ENCODE data around the gene TRAF2. TPM values are rescaled to one million over a fixed set of nuclear protein-coding genes. Genes with fewer than 3 reads are reported as not detected.
A peak's percentile ranks its signal among the peaks of the same experiment; 100 is the strongest.

The TRAF2 gene
- polyA plus RNA-seq, 6 donors from 2014 or later = 13.2 to 29.9 (median 18.4) TPM

DNA sequence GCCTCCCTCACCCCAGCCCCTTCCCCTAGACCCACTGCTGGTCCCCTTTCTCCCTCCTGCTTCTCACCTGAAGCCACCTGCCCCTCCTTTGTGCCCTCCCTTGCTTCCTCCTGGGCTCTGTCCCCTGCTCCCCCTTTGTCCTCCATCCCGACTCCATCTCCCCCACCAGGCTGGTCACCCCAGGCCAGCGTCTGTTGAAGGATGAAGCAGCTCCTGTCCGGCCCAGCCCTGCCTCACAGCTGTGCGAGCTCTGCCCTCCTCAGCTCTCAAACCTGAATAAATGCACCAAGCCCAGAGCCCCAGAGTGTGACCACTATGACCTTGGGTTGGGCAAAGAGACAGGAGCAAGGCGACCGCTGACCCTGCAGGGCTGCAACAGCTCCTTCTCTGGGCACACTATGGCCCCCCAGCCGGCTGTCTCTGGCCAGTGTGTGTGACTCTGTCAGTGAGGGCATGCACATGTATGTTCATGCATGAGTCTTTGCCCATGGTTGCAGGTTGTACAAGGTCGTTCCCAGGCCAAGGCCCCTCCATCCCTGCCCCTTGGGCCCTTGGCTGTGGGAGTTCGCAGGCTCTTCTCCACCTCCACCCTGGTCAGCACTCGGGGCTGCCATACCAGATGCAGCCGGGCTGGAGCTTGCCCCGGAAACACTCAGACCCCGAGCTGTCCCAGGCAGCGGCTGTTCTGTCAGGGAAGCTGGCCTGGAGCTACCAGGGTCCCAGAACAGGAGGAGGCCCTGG is 69.1 kb downstream of the TRAF2 start:
- Mint-ChIP-seq H3K27me3 (peaks cover 4 to 11% (median 10%) of the 10 kb centered on the region in 3 donors), H3K4me3 (no peak overlapping the region), H3K36me3 (peaks cover 0 to 9% of the 10 kb centered on the region in 2 donors), H3K27ac (peak overlapping the region in 2 of 6 donors; percentile 69 to 70), H3K4me1 (peaks cover 0 to 8% (median 3%) of the 10 kb centered on the region in 3 donors), H3K9me3 (peaks cover 0 to 7% (median 0%) of the 10 kb centered on the region in 7 donors)
- ATAC-seq (ENCODE audit: low read depth in 2 of 2) (no peak), DNase-seq (no peak)

GRCh38 chr9:136955943-136956335 is 69.6 kb downstream of the TRAF2 start:
- Mint-ChIP-seq H3K4me3 (no peak overlapping the region), H3K27ac (no peak overlapping the region), H3K4me1 (peaks cover 0 to 8% (median 0%) of the 10 kb centered on the region in 3 donors)

DNA sequence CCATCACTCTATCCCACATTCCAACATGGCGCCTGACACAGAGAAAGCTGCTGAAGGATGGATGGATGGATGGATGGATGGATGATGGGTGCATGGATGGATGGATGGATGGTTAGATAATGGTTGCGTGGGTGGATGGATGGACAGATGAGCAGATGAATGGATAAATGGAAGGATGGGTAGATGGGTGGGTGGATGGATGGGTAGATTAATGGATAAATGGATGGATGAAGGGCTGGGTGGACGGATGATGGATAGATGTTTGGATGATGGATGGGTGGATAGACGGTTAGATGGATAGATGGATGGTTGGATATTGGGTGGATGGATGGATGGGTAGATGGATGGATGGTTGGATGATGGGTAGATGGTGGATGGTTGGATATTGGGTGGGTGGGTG is 70.3 kb downstream of the TRAF2 start:
- peaks cover 0 to 9% of the 10 kb centered on the region in 2 donors for H3K36me3 Mint-ChIP-seq
- ATAC-seq (ENCODE audit: low read depth in 2 of 2) (no peak), DNase-seq (no peak)
- peaks cover 0 to 8% (median 0%) of the 10 kb centered on the region in 3 donors for H3K4me1 Mint-ChIP-seq
- H3K27me3 Mint-ChIP-seq = peaks cover 4 to 11% (median 10%) of the 10 kb centered on the region in 3 donors
- H3K9me3 Mint-ChIP-seq = peaks cover 0 to 7% (median 0%) of the 10 kb centered on the region in 7 donors
- no peak overlapping the region for H3K27ac Mint-ChIP-seq
- no peak overlapping the region for H3K4me3 Mint-ChIP-seq

More at GRCh38 chr9:136955943-136956335, 69.6 kb downstream of the TRAF2 start:
- peaks cover 0 to 9% of the 10 kb centered on the region in 2 donors for H3K36me3 Mint-ChIP-seq
- ATAC-seq (ENCODE audit: low read depth in 2 of 2) = no peak
- H3K27me3 Mint-ChIP-seq = peaks cover 4 to 11% (median 10%) of the 10 kb centered on the region in 3 donors
- DNase-seq = no peak
- peaks cover 0 to 7% (median 0%) of the 10 kb centered on the region in 7 donors for H3K9me3 Mint-ChIP-seq

DNA sequence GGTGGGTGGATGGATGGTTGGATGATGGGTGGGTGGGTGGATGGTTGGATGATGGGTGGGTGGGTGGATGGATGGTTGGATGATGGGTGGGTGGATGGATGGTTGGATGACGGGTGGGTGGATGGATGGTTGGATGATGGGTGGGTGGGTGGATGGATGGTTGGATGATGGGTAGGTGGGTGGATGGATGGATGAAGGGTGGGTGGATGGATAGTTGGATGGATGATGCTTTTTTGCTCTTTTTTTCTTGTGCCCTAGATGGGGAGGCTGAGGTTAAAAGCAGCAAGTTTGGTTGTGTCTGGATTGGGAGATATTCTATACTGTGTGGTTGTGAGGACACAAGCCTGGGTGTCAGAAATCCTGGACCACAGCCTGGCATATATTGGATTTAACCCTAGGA is 71.1 kb downstream of the TRAF2 start:
- H3K4me3 Mint-ChIP-seq = no peak overlapping the region
- no peak for DNase-seq
- no peak for ATAC-seq (ENCODE audit: low read depth in 2 of 2)
- H3K27me3 Mint-ChIP-seq = peaks cover 4 to 11% (median 10%) of the 10 kb centered on the region in 3 donors
- H3K9me3 Mint-ChIP-seq = peaks cover 0 to 7% (median 0%) of the 10 kb centered on the region in 7 donors
- H3K36me3 Mint-ChIP-seq = peaks cover 0 to 9% of the 10 kb centered on the region in 2 donors
- no peak overlapping the region for H3K27ac Mint-ChIP-seq
- H3K4me1 Mint-ChIP-seq = peaks cover 0 to 8% (median 0%) of the 10 kb centered on the region in 3 donors

DNA sequence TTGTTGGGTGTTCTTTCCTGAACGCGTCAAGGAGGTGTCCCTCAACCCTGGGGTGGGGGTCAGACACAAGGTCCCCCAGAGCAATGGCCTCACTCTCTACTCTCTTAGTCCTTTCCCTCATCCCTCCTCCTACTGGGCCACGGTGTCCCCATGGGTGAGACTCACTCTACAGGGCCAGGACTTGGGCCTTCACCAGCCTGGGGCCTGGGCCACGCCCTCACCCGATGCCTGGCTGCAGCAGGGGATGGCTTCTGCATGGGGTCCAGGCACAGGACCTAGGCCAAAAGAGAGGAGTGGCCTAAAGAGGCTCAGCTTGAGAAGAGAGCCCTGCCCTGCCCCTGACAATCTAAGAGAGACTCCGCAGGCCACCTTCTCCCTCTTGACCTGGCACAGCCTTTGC is 71.6 kb downstream of the TRAF2 start:
- Mint-ChIP-seq H3K27me3 (peaks cover 6 to 13% (median 10%) of the 10 kb centered on the region in 3 donors), H3K27ac (no peak overlapping the region), H3K9me3 (peaks cover 0 to 7% (median 0%) of the 10 kb centered on the region in 7 donors), H3K4me1 (peaks cover 0 to 8% (median 0%) of the 10 kb centered on the region in 3 donors), H3K4me3 (peak overlapping the region in 1 of 8 donors; percentile 15), H3K36me3 (peaks cover 0 to 9% of the 10 kb centered on the region in 2 donors)
- DNase-seq (no peak), ATAC-seq (ENCODE audit: low read depth in 2 of 2) (no peak)

DNA sequence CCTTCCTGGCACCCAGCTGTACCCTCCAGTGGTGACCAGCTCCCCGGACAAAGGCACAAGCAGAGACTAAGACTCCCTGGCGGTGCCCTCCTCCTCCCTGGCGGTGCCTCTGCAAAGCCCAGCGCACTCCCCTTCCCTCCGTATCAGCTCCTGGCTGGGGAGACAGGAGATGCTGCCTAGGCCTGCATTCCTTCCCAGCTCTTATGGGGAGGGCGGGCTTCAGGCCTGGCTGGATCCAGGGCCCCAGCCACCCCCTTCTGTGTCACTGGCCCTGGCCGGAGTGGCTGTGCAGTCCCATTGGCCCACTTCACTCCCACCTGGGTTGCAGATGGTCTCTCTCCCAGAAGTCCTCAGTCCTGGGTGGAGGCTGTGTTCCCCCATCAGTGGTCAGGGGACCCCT is 72.2 kb downstream of the TRAF2 start:
- Mint-ChIP-seq H3K27ac (no peak overlapping the region), H3K4me3 (no peak overlapping the region), H3K9me3 (peaks cover 0 to 7% (median 0%) of the 10 kb centered on the region in 7 donors), H3K4me1 (peaks cover 0 to 8% (median 0%) of the 10 kb centered on the region in 3 donors), H3K36me3 (peaks cover 0 to 9% of the 10 kb centered on the region in 2 donors), H3K27me3 (peaks cover 8 to 18% (median 10%) of the 10 kb centered on the region in 3 donors)
- no peak for ATAC-seq (ENCODE audit: low read depth in 2 of 2)
- no peak for DNase-seq

DNA sequence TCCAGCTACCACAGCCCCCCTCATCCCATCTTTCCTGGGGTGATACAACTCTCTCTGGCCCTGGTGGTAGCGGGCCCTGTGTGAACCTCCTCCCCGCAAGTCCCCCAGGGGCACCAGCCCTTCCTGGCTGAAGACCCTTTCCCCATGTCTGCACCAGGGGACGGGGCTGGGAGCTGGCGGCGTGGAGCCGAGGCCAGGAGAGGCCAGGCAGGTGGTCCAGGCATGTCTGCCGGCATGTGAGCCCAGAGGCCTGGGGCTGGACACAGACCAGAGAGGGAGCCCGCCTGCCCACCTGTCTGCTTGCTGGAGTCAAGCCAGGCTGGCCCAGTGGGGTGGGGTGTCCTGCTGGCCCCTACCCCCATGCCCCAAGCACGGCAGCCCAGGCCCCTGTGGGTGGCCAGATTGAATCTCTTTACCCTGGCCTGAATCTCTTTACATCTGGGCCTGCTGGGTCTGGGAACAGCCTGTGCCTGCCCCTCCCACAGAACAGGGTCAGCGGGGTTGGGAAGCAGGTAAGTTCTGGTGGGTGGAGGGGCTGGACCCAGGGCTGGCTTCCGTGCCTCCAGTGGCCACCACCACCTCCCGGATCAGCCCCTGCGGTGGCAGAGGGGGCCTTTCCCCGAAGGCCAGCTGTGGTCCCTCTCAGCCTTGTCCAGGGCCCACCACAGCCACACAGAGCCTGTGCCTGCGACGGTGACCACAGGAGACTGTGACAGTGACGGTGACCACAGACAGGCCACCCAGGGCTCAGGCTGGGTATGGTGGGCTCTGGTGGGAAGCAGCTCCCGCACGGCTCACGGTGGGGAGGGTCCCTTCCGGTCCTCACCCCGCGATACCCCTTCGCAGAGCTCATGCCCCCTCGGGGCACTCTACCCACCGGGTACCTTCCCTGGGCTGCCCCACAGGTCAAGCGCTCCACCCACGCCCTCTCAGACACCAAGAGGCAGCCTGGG is 72.9 kb downstream of the TRAF2 start:
- Mint-ChIP-seq H3K4me1 (peaks cover 0 to 8% (median 0%) of the 10 kb centered on the region in 3 donors), H3K36me3 (peaks cover 0 to 9% of the 10 kb centered on the region in 2 donors), H3K4me3 (no peak overlapping the region), H3K27ac (peak overlapping the region in 2 of 6 donors; percentile 44 to 81), H3K9me3 (peaks cover 0 to 7% (median 0%) of the 10 kb centered on the region in 7 donors), H3K27me3 (peaks cover 8 to 18% (median 10%) of the 10 kb centered on the region in 3 donors)
- no peak for DNase-seq
- ATAC-seq (ENCODE audit: low read depth in 2 of 2) = no peak

- peaks cover 0 to 8% (median 0%) of the 10 kb centered on the region in 3 donors for H3K4me1 Mint-ChIP-seq
- DNase-seq = no peak
- H3K27ac Mint-ChIP-seq = no peak overlapping the region
Observed at GRCh38 chr9:136960212-136960937, 74.1 kb downstream of the TRAF2 start.

GRCh38 chr9:136960938-136961275 is 74.6 kb downstream of the TRAF2 start:
- ATAC-seq (ENCODE audit: low read depth in 2 of 2) = no peak
- Mint-ChIP-seq H3K4me1 (peaks cover 4 to 11% (median 5%) of the 10 kb centered on the region in 3 donors), H3K4me3 (no peak overlapping the region), H3K27ac (no peak overlapping the region), H3K9me3 (peaks cover 0 to 7% (median 0%) of the 10 kb centered on the region in 7 donors), H3K36me3 (peaks cover 0 to 9% of the 10 kb centered on the region in 2 donors), H3K27me3 (peaks cover 11 to 15% (median 12%) of the 10 kb centered on the region in 3 donors)
- no peak for DNase-seq

More at GRCh38 chr9:136960212-136960937, 74.1 kb downstream of the TRAF2 start:
- Mint-ChIP-seq H3K27me3 (peaks cover 8 to 10% (median 8%) of the 10 kb centered on the region in 3 donors), H3K9me3 (peaks cover 0 to 7% (median 0%) of the 10 kb centered on the region in 7 donors), H3K4me3 (peak overlapping the region in 1 of 8 donors; percentile 66), H3K36me3 (peaks cover 0 to 9% of the 10 kb centered on the region in 2 donors)
- ATAC-seq (ENCODE audit: low read depth in 2 of 2) = no peak

DNA sequence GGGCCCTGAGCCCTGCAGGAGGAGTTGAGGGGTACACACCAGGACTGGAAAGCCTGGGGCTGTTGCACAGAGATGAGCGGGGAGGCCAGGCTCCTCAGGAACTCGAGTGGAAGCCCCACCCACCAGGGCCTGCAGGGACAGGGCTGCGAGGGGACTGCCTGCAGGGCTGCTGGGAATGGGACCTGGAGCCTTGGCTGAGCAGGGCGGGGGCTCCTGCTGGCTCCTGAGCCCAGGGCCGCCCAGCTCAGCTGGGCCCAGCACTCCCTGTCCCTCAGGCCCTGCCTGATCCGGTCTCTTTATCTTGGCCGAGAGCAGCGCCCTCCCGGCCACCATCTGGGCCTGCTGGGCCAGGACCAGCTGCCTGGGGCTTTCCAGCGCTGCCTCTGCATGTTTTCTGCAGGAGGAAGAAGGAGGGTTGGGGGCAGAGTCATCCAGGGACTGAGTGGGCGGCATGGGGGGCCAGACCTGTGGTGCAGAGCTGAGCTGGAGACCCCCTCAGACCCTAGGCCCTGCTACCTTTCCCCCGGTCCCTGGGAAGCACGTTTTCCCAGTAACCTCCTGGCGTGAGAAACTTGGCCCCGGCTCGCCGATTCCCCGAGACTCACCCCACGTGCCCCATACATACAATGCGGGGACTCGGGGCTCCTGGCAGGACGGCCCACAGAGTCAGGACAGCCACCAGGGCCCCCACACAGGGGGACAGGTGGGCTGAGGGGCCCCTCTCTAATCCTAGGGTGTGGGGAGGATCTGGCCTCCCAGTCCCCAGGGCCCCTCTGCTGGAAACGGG is 75.2 kb downstream of the TRAF2 start:
- H3K27me3 Mint-ChIP-seq = peaks cover 15 to 18% (median 15%) of the 10 kb centered on the region in 3 donors
- peaks cover 0 to 6% of the 10 kb centered on the region in 2 donors for H3K36me3 Mint-ChIP-seq
- H3K4me3 Mint-ChIP-seq = no peak overlapping the region
- ATAC-seq (ENCODE audit: low read depth in 2 of 2) (no peak), DNase-seq (no peak)
- H3K27ac Mint-ChIP-seq = no peak overlapping the region
- H3K4me1 Mint-ChIP-seq = peaks cover 9 to 12% (median 11%) of the 10 kb centered on the region in 3 donors
- peaks cover 0 to 5% (median 0%) of the 10 kb centered on the region in 7 donors for H3K9me3 Mint-ChIP-seq

- ATAC-seq (ENCODE audit: low read depth in 2 of 2) = no peak
- no peaks in the 10 kb centered on the region for H3K36me3 Mint-ChIP-seq
- H3K4me1 Mint-ChIP-seq = peaks cover 8 to 13% (median 9%) of the 10 kb centered on the region in 3 donors
- H3K27ac Mint-ChIP-seq = no peak overlapping the region
- no peak overlapping the region for H3K4me3 Mint-ChIP-seq
- no peak for DNase-seq
- H3K9me3 Mint-ChIP-seq = no peaks in the 10 kb centered on the region
- H3K27me3 Mint-ChIP-seq = peaks cover 9 to 19% (median 11%) of the 10 kb centered on the region in 3 donors
Observed at GRCh38 chr9:136962163-136962562, 75.8 kb downstream of the TRAF2 start.

GRCh38 chr9:136962701-136963248 is 76.5 kb downstream of the TRAF2 start:
- peaks cover 9 to 19% (median 11%) of the 10 kb centered on the region in 3 donors for H3K27me3 Mint-ChIP-seq
- no peaks in the 10 kb centered on the region for H3K36me3 Mint-ChIP-seq
- no peak for ATAC-seq (ENCODE audit: low read depth in 2 of 2)
- H3K9me3 Mint-ChIP-seq = no peaks in the 10 kb centered on the region
- no peak for DNase-seq
- H3K27ac Mint-ChIP-seq = peak overlapping the region in 1 of 6 donors; percentile 54
- H3K4me3 Mint-ChIP-seq = no peak overlapping the region
- H3K4me1 Mint-ChIP-seq = peaks cover 8 to 13% (median 9%) of the 10 kb centered on the region in 3 donors

All from naive B cell (primary cell).